ENCODE results near the gene ZFY. TPM values are rescaled to one million over a fixed set of nuclear protein-coding genes. Genes with fewer than 3 reads are reported as not detected.

The ZFY gene
- total and polyA plus RNA-seq, 10 of the 15 experiments (the other 5 are each of a cell fraction or from before 2014, with no cell fraction given), result not detected

DNA sequence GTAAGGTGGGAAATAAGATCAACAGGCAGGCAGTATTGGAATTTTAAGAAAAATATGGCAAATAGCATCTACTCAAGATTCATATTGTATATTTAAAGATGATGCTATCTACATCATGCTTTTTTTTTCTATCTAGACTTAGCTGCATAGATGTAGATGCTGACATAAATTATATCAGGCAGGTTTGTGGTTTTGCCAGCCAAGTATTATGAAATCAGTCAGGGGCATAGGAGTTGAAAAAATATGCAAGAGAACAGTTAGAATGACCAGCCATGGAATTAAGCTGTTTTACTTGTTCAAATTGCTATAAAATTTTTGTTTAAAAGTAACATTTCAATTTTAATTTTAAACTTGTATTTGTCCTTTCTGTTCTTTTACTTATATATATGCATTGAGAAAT lies 34.4 kb downstream of the ZFY start:
- Histone ChIP-seq H3K36me3 (ENCODE audit: control insufficient read depth in 2 of 2, insufficient read depth in 2 of 2, low read length in 1 of 2) (no peaks in the 10 kb centered on the region), H3K27ac (ENCODE audit: control insufficient read depth, insufficient read depth) (no peak overlapping the region), H3K4me1 (ENCODE audit: control insufficient read depth, insufficient read depth, low read length) (no peaks in the 10 kb centered on the region), H3K4me2 (ENCODE audit: control insufficient read depth, insufficient read depth) (no peak overlapping the region), H3K4me3 (no peak overlapping the region), H3K27me3 (replicated peaks in 1 of 2; ENCODE audit: control insufficient read depth in 2 of 2, insufficient read depth in 2 of 2, low read length in 1 of 2) (no peaks in the 10 kb centered on the region), H3K9ac (ENCODE audit: control insufficient read depth, insufficient read depth, low read length) (no peak overlapping the region), H3K79me2 (ENCODE audit: control insufficient read depth, insufficient read depth, low read length) (no peaks in the 10 kb centered on the region), H2AFZ (ENCODE audit: control insufficient read depth, low read depth, low read length) (no peak overlapping the region), H3K9me3 (replicated peaks; ENCODE audit: control insufficient read depth, insufficient read depth, low read length) (no peaks in the 10 kb centered on the region), H4K20me1 (ENCODE audit: control insufficient read depth, insufficient read depth) (no peaks in the 10 kb centered on the region)
- intact Hi-C loops (cut with micrococcal nuclease; ENCODE audit: unreplicated experiment) (no loop called here), in situ Hi-C loops (cut with MboI) (no loop called here)
- no peak for ATAC-seq
- ChIA-PET SMC1A (ENCODE audit: uncharacterized antibody, unreplicated experiment) (no interaction called here), CTCF (no interaction called here), POLR2A (no interaction called here), RAD21 (ENCODE audit: unreplicated experiment) (no interaction called here)
- BruUV-seq (replicated peaks), result no TSS peak
- FAIRE-seq, result no peak
- no peak for TF ChIP-seq JUNB (IDR thresholded peaks at IDR 0.05)
- TF ChIP-seq SMAD5 (IDR thresholded peaks at IDR 0.05; ENCODE audit: low read depth), result no peak
- TF ChIP-seq, protein P1, sequence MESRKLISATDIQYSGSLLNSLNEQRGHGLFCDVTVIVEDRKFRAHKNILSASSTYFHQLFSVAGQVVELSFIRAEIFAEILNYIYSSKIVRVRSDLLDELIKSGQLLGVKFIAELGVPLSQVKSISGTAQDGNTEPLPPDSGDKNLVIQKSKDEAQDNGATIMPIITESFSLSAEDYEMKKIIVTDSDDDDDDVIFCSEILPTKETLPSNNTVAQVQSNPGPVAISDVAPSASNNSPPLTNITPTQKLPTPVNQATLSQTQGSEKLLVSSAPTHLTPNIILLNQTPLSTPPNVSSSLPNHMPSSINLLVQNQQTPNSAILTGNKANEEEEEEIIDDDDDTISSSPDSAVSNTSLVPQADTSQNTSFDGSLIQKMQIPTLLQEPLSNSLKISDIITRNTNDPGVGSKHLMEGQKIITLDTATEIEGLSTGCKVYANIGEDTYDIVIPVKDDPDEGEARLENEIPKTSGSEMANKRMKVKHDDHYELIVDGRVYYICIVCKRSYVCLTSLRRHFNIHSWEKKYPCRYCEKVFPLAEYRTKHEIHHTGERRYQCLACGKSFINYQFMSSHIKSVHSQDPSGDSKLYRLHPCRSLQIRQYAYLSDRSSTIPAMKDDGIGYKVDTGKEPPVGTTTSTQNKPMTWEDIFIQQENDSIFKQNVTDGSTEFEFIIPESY (IDR thresholded peaks at IDR 0.05), result no peak
- TF ChIP-seq, protein P2, sequence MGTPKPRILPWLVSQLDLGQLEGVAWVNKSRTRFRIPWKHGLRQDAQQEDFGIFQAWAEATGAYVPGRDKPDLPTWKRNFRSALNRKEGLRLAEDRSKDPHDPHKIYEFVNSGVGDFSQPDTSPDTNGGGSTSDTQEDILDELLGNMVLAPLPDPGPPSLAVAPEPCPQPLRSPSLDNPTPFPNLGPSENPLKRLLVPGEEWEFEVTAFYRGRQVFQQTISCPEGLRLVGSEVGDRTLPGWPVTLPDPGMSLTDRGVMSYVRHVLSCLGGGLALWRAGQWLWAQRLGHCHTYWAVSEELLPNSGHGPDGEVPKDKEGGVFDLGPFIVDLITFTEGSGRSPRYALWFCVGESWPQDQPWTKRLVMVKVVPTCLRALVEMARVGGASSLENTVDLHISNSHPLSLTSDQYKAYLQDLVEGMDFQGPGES (IDR thresholded peaks at IDR 0.05), result no peak
- TF ChIP-seq FOXM1 (IDR thresholded peaks at IDR 0.05; ENCODE audit: low read depth, low read length), result no peak
- no peak for TF ChIP-seq NFIC (IDR thresholded peaks at IDR 0.05; ENCODE audit: low read depth, low read length)
- TF ChIP-seq TAF1 (IDR thresholded peaks at IDR 0.05; ENCODE audit: borderline replicate concordance, low read depth, low read length), result no peak
- no peak for TF ChIP-seq FOS (IDR thresholded peaks at IDR 0.05; ENCODE audit: borderline replicate concordance, extremely low read depth, insufficient read length)
- TF ChIP-seq SUPT20H (IDR thresholded peaks at IDR 0.05; ENCODE audit: borderline replicate concordance, control insufficient read depth, low read depth, low read length), result no peak
- TF ChIP-seq IRF4 (IDR thresholded peaks at IDR 0.05; ENCODE audit: low read depth, low read length), result no peak
- no peak for DNase-seq (ENCODE audit: low read depth, low spot score)
